GM10266 (cell line): Measurements from ENCODE around the gene THOC5.
"Not testable (repeated sequence)": the region's sequence is repeated elsewhere in the genome, so short reads cannot be mapped to it uniquely, and the experiment has no call there.

Experiments used
- DNase-seq: peaks from one replicate; pipeline ENCODE4 v3.0.0; 2012; ENCODE audit errors: extremely low spot score
- TF ChIP-seq, protein P1 (sequence below): IDR thresholded peaks from 2 replicates; pipeline ENCODE4 v1.5.1; 2012; ENCODE audit warnings: mild to moderate bottlenecking, low read depth; ENCODE audit not compliant: control insufficient read depth, insufficient read depth; ENCODE audit errors: missing control alignments

THOC5 gene

DNA sequence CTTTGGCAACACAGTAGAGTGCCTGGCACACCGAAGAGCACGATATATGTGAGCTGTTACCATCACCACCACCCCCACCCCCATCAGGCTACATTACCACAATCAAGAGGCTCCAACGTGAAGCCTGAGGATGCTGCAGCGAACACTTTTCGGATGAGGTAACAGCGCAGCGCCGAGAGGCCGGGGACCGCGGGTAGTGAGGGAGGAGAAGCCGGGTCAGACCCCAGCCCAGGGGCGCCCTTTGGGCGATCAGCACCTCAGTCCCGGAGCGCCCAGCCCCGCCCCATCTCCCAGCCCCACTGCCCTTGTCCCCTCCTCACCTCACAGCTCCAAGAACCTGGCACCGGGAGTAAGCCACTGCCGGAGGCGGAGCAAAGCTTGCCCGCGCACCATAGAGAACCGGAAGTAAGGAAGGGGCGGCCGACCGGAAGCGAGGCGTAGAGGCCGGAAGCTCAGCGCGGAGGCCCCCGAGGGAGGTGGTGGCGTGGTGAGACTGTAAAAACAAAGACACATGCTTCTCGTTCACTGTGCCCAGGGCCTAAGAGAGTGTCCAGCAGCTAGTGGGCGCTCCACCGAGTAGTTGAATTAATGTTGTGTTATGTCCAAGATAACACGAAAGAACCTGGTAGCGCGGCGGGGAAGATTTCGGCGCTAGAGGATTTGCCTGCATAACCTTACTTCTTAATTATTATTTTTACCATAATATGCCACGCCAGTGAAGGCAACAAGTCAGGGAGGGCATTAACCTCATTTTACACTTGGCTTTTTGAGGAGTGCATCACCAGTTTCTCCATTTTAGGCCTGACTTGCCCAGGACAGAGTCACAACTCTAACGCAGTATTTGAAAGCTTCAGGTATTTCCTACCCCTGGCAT lies at the start of gene THOC5:
Gene THOC5 (minus strand): TSS at position 407 of the 874 bp plus-strand sequence. CDS start 4,610 bp downstream, outside the sequence.
- TF ChIP-seq, protein P1, sequence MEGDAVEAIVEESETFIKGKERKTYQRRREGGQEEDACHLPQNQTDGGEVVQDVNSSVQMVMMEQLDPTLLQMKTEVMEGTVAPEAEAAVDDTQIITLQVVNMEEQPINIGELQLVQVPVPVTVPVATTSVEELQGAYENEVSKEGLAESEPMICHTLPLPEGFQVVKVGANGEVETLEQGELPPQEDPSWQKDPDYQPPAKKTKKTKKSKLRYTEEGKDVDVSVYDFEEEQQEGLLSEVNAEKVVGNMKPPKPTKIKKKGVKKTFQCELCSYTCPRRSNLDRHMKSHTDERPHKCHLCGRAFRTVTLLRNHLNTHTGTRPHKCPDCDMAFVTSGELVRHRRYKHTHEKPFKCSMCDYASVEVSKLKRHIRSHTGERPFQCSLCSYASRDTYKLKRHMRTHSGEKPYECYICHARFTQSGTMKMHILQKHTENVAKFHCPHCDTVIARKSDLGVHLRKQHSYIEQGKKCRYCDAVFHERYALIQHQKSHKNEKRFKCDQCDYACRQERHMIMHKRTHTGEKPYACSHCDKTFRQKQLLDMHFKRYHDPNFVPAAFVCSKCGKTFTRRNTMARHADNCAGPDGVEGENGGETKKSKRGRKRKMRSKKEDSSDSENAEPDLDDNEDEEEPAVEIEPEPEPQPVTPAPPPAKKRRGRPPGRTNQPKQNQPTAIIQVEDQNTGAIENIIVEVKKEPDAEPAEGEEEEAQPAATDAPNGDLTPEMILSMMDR = peak; percentile 77
- peak; percentile 96 for DNase-seq

DNA sequence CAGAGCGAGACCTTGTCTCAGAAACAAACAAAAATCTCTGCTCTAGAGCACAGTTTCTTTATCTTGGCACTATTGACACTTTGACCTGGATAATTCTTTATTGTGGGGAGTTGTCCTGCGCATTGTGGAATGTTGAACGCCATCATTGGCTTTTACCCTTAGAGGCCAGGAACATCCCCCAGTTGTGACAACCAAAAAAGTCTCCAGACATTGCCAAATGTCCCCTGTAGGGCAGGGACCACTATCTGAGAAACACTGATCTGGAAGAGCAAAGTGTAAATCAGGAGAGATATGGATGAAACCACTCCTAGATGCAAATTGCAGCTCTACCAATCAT lies 45.1 kb upstream of the THOC5 start:
- no peak for DNase-seq
- TF ChIP-seq, protein P1 = no peak

DNA sequence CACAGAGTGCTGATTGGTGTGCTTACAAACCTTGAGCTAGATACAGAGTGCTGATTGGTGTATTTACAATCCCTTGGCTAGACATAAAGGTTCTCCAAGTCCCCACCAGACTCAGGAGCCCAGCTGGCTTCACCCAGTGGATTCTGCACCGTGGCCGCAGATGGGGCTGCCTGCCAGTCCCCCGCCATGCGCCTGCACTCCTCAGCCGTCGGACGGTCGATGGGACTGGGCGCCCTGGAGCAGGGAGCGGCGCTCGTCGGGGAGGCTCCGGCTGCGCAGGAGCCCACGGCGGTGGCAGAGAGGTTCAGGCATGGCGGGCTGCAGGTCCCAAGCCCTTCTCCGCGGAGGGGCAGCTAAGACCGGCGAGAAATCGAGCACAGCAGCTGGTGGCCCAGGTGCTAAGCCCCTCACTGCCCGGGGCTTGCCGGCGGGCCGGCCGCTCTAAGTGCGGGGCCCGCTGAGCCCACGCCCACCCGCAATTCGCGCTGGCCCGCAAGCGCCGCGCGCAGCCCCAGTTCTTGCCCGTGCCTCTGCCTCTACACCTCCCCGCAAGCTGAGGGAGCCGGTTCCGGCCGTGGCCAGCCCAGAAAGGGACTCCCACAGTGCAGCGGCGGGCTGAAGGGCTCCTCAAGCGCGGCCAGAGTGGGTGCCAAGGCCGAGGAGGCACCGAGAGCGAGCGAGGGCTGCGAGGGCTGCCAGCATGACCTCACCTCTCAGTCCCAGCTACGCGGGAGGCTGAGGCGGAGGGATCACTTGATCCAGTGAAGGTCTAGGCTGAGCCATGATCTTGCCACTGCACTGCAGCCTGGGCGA lies 44.5 kb upstream of the THOC5 start:
- not testable (repeated sequence) for DNase-seq

DNA sequence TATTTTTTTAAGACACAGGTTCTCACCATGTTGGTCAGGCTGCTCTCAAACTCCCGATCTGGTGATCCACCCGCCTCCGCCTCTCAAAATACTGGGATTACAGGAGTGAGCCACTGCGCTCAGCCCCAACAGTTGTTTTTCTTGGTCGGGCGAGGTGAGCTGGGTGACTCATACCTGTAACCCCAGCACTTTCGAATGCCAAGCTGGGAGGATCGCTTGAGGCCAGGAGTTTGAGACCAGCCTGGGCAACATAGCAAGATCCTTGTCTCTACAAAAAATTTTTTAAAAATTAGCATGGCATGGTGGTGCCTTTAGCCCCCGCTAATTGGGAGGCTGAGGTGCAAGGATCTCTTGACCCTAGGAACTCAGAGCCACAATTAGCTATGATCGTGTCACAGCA lies 42.9 kb upstream of the THOC5 start:
- DNase-seq = no peak
- TF ChIP-seq, protein P1 = no peak

DNA sequence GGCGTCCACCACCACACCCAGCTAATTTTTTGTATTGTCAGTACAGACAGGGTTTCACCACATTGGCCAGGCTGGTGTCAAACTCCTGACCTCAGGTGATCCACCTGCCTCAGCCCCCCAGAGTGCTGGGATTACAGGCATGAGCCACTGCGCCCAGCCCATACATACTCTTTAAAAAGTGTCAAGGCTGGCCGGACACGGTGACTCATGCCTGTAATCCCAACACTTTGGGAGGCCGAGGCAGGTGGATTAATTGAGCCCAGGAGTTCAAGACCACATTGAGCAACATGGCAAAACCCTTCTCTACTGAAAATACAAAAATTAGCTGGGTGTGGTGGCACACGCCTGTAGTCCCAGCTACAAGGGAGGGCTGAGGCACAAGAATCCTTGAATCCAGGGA lies 40.9 kb upstream of the THOC5 start:
- DNase-seq = not testable (repeated sequence)

DNA sequence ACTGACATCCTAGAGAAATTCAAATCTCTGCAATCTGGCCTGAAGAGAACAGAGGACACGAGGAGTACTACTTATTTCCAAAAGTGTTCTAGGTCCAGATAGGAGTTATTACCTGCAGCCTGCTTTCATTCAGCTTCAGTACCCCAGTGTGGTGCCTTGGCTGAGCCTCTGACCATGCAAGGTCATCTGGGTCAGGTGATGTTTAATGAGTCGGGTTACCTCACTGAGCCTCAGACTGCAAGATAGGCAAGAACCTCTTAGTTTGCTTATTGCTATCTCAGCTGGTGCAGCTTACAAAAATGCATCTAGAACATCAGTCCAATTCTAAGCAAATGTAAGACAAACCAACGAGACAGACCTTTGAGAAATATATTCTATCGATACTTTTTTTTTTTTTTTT lies 40.4 kb upstream of the THOC5 start:
- TF ChIP-seq, protein P1 = no peak

DNA sequence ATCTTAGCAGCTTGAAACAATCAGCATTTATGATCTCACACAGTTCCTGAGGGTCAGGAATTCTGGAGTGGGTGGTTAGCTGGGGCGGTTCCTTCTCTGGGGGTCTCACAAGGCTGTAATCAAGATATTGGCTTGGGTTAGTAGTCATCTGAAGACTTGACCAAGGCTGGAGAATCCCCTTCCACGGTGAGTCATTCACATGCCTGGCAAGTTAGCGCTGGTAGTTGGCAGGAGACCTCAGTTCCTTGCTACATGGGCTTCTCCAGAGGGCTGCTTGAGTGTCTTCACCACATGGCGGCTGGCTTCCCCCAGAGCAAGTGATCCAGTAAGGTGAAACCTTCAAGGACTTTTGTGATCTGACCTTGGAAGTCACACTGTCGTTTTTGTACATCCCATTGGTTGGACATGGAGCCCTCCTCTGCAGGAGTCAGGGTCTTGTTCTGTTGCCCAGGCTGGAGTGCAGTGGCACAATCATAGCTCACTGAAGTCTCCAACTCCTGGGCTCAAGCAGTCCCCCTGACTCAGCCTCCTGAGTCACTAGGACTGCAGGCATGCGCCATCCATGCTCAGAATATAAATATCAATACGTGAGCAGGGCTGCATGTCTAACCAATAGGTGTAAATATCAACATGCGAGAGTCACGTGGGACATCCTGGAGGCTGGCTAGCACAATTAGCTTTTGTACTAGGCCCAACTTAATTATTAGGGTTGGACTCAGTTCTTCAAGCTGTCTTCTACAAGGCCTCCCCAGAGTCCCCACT lies 34.6 kb upstream of the THOC5 start:
- TF ChIP-seq, protein P1 = no peak
- no peak for DNase-seq

More for the DNA sequence above, 40.4 kb upstream of the THOC5 start:
- no peak for DNase-seq

DNA sequence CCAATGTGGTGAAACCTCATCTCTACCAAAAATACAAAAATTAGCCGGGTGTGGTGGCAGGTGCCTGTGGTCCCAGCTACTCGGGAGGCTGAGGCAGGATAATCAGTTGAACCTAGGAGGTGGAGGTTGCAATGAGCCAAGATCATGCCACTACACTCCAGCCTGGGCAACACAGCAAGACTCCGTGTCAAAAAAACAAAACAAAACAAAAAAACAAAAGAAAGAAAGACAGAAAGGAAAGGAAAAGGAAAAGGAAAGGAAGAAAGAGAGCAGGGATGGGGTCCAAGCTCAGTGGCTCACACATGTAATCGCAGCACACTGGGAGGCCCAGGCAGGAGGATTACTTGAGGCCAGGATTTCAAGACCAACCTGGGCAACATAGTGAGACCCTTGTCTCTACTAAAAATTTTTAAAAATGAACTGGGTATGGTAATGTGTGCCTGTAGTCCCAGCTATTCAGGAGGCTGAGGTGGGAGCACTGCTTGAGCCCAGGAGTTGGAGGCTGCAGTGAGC lies 32.7 kb upstream of the THOC5 start:
- DNase-seq = not testable (repeated sequence)
